NCI-H2029 treated with DMSO at 0.1 percent for 48 hours (cell line): ENCODE results near the gene STAT5B.

Experiments used
- DNase-seq: peaks from one replicate; lab custom pipeline; 2025; lab: John Stamatoyannopoulos, UW

The STAT5B gene

GRCh38 chr17:42284566-42284965 is 8.4 kb upstream of the STAT5B start:
- no peak for DNase-seq

- DNase-seq = no peak
Observed at GRCh38 chr17:42284024-42284369, 7.8 kb upstream of the STAT5B start.

GRCh38 chr17:42283241-42284023 is 7.2 kb upstream of the STAT5B start:
- no peak for DNase-seq

GRCh38 chr17:42282478-42283080 is 6.4 kb upstream of the STAT5B start:
- no peak for DNase-seq

DNA sequence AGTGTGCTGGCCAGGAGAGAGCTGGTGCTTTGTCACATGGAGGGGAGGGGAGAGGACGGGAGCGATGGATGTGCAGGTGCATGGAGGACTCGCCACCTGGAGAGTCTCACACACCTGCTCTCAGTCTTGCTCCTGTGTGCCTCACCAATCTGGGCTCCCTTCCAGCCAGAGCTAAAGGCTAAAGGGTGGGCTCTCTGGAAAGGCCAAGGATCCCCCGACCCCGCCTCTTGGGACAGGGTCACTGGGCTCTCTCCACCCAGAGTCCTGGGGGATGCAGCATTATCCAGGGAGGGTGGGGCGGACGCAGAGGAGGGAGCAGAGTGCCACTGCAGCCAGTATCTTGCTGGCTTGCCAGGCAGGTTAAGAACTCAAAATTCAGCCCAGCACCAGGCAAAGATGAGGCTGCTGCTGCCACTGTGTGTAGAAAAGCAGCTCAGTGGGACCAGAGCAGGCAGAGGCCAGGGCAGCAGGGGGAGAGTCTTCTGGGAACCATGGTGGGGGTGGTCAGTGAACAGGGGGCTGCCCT is 5.4 kb upstream of the STAT5B start:
- DNase-seq = peak; percentile 57

DNA sequence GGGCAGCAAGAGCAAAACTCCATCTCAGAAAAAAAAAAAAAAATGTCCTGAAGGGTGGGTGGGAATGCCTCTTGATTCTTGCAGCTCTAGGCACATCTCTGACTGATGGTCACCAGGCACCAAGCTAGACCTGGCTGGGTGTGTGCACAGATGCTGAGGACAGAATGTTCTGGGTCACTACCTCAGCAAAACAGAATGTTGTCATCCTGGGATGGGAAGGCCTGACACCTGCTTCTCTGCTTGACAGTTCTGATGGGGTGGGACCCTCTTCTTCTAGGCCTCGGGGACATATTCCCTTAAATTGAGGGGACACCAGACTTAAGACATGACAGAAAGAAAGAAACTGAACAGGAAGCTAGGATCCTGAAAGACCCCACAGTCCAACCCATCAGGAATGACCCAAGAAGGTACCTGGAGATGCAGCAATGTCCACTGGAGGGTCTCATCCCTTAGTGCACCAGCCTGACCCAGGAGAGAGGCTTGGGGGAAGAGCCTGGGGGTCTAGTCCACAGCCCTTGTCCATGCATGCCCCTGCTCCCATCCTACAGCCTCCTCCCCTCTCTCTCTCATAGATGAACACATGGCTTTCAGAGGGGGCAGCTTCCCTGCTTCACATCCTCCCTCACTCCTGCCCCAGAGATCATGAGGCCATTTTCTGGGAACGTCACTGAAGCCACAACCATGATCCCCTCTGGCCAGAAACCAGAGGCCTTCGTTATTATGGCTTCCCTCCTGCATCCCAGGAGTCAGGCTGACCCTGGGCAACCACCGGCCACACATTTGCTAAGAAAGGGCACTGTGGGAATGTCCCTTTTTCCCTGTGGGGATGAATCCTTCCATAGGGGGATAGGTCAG is 3.8 kb upstream of the STAT5B start:
- DNase-seq = no peak

DNA sequence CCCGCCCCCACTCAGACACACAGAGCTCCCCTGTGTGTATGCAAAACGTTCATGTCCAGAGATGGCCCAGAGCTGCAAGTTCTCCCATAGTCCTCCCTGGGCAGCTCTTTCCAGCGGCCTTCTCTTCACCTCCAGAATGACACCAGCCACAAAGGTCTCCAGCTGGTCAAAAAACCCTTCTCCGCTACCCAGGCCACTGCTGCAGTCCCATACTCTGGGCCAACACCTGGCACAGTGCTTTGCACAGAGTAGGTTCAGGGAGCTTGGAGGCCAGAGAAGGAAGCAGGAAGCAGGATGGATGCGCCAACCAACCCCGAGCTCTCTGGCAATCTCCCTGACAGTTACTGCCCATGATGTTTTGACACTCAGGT is 1.1 kb upstream of the STAT5B start:
- no peak for DNase-seq

DNA sequence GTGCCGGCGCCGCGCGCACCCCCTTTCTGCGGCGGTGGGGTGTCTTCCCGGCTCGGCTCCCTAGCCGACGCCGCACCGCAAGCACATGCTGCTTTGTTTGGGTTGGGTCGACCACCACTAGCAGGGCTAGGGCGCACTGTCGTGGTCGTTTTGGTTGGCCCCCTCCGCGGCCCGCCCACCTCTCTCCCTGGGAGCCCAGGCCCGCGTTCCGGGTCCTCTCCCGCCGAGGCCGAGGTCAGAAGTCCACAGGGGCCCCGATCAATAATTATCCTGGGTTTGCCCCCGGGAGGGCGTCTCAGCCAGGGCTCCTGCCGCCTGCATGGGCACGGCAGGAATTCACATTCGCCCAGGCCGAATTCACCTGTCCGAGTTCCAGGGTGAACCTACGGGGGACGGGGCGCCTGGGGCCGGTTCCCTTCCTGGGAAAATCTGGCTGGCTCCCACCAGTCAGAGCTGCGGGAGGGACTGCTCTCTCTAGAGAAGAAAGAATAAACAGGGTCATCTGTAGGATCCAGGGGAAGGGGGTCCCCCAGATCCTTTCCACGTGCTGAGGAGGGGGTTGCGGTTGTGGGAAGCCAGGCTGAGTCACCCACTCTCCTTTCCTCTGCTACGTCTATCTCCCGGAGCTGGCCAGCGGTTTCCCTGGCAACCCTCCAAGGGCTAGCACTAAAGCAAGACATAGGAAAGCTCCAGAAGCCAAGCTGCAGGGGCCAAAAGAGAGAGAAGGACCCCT is 584 bp upstream of the STAT5B start:
- DNase-seq = no peak

- DNase-seq = no peak
Observed at GRCh38 chr17:42275527-42276358, 448 bp downstream of the STAT5B start.

DNA sequence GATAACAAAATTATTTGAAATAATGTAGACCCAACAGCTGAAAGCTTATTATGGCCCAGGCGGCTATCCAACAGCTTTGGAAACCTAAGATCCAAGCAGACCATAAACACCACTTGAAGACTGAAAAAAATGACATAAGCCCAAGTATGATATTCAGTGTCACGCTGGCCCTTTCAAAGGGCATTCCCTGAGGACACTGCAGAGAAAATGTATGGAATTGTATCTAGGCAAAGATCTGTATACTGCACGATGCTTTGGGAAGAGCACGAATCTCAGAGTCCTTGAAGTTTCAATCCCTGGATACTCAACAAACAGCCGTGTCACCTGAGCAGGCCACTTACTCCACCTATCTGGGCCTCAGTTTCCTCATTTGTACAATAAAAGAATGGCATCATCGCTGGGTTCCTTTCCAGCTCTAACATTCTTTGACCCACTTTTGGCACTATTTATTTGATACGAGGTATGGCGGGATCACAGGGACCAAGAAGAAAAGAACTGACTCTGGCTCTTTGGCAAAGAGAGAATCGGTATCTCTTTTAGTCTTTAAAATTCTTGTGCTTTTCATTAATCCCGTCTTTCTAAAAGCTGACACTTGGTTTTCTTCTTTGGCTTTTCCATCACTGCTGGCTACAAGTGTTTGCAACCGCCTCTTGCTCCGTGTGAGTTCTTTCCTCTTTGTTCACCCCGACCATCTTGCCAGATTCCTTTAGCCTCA is 1.2 kb downstream of the STAT5B start:
- DNase-seq = no peak

DNA sequence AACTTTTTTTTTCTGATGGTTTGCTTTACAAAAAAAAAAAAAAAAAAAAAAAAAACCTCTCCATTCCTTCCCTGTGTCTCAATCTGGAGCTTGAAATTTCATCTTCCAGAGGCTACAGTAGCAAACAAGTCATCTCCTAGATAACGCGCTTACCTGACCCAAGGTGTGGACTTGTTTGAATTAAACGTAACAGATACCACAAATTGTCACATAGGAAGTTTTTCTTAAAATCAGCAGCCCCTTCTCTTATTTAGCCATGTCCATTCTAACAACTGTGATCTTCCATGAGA is 2.0 kb downstream of the STAT5B start:
- no peak for DNase-seq

DNA sequence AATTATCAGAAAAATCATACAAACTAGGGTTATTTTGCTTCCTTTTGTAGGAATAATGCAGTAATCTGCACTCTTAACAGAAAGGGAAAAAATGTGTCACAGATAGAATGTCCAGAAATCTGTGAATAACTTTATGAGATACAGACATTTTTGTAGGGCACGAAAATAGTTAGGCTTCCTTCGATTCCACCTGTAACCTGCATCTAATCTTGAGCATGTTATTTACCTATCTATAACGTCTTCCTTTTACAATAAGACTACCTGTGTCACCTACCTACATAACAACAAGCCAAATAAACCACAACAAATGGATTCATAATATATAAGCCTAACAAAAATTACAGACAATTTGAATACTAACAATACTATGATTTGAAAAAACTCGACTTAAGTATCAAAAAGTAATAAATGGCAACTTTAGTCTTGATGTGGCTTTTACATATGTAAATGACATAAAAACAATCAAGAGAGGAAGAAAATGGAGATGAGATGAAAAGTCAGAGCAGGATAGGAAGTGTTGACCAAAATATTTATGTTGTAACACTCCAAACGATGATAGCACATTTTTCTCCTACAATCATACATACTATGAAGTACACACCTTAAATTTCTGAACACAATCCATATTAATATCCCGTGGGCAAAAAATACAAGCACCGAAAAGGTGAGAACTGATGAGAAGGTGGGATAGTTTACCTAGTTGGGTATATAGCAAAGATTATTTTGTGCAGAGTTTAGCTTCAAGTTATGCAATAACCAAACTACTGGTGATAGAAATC is 2.5 kb downstream of the STAT5B start:
- DNase-seq = no peak

DNA sequence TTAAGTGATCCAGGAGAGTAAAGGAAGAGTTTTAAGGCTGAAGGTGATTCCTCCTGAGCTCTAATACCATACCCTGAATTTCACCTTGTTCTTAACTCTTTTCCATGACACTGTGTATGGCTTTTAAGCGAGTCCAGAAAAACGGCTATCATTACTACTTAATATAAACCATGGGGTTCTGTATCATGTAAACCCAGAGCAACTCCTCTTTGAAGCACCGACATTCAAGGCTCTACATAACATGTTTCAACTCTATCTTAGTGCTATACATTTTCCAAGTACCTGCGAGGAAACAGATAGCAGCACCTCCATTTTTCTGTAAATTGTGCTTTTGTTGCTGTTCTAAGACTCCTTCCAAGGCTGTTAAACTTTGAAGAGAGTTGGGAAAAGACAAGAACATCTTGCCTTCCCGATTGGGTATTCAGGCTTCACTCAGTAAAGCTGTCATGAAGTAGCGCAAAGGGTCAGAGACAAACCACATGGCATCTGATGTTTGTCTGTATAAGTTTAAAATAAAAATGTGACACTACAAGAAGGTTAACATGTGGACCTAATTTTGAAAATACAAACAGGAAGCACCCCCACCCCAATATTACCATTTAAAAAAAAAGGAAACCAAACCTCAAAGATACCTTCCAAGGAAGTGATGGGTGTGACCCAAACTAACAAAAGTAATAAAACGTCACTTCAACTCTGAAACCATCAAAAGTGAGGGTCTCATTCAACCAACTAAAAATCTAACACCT is 3.9 kb downstream of the STAT5B start:
- no peak for DNase-seq

- DNase-seq = no peak
Observed at GRCh38 chr17:42271779-42272035, 4.5 kb downstream of the STAT5B start.

DNA sequence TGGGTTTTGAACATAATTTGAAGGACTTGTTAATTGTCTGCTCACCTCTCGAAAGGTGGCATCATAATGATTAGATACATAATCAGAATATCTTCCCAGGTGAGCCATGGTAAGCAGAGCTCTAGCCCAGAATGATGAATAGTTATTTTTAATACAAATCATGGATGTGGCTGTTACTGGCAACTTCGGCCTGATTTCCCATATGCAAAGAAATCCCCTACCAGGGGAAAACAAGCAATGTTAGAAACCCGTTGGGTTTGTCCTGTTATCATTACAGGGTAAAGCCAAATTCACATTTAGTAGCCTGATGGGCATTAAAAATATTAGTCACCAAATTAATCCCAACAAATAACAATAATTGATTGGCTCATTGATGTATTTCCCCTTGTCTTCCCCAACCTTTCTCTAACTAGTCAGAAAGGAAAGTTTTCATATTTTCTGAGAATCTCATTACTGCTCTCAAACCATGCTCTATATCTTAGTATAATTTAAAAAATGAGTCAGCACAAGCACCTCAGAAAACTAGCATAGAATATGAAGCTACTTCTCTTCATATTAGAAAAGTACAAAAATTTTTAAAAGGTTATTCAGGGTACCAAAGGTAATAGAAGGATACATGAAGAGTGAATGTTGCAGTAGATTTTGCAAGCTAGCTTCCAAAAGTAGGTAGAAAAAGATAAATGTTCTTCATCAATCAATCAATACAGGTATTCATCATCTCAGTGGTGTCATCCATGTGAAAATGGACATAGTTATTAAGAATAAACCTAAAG is 5.0 kb downstream of the STAT5B start:
- no peak for DNase-seq

DNA sequence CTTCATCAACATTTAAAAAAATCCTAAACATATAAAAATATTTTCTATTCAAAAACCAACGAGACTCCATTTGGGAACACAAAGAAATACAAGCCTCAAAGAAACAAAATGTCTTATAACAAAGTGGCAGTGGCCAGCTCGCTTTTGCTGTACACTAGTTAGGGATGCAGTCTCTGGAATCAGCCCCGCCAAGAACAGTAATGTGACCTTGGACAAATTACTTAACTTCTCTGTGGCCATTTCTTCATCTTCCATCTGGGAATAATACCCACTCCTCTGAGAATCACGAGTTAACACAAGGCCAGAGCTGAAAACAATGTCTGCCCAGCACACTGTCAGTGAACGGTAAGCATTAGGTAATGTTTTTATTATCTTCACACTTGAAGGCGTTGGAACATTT is 5.6 kb downstream of the STAT5B start:
- no peak for DNase-seq

GRCh38 chr17:42270170-42270535 is 6.0 kb downstream of the STAT5B start:
- no peak for DNase-seq

GRCh38 chr17:42268236-42268635 is 8.0 kb downstream of the STAT5B start:
- DNase-seq = no peak
